GM23338 (cell line): ENCODE measurements around the gene VDR. TPM values are rescaled to one million over a fixed set of nuclear protein-coding genes. Genes with fewer than 3 reads are reported as not detected.

Experiments
- ATAC-seq: fragments of 200-7000 bp; cut with Tn5 transposase; 3 replicates; pipeline ENCODE4 v1.9.1; 2020
- DNase-seq: peaks from one replicate; pipeline ENCODE4 v3.0.0-alpha.2; 2015; ENCODE audit warnings: low spot score
- H2AFZ ChIP-seq: fragments of 200-600 bp; sonication (generic); 2 replicates; pipeline ENCODE4 v1.8.0; 2016; ENCODE audit warnings: antibody characterized with exemption, mild to moderate bottlenecking, moderate library complexity
- H3F3A ChIP-seq: fragments of 200-600 bp; sonication (generic); replicated peaks from 2 replicates; pipeline ENCODE4 v1.8.0; 2017; ENCODE audit warnings: antibody characterized with exemption, mixed run types, low read depth
- H3K27ac ChIP-seq: fragments of 200-600 bp; sonication (generic); 2 replicates; pipeline ENCODE4 v1.6.1; 2016; ENCODE audit warnings: low read depth
- H3K27me3 ChIP-seq: fragments of 200-600 bp; sonication (generic); 2 replicates; pipeline ENCODE4 v1.8.0; 2016; ENCODE audit warnings: mild to moderate bottlenecking, mixed run types, moderate library complexity; ENCODE audit not compliant: insufficient read depth
- H3K36me3 ChIP-seq: fragments of 200-600 bp; sonication (generic); 2 replicates; pipeline ENCODE4 v1.8.0; 2016; ENCODE audit warnings: mild to moderate bottlenecking; ENCODE audit not compliant: insufficient read depth
- H3K4me1 ChIP-seq: fragments of 200-600 bp; sonication (generic); 2 replicates; pipeline ENCODE4 v1.8.0; 2016; ENCODE audit warnings: mild to moderate bottlenecking, moderate library complexity; ENCODE audit not compliant: insufficient read depth
- H3K4me2 ChIP-seq: fragments of 200-600 bp; sonication (generic); 2 replicates; pipeline ENCODE4 v1.7.1; 2017; ENCODE audit warnings: mixed run types
- H3K4me3 ChIP-seq: fragments of 200-600 bp; sonication (generic); 2 replicates; pipeline ENCODE4 v1.6.1; 2016; ENCODE audit warnings: mixed run types
- H3K79me2 ChIP-seq: fragments of 200-600 bp; sonication (generic); replicated peaks from 2 replicates; pipeline ENCODE4 v1.8.0; 2017; ENCODE audit warnings: mild to moderate bottlenecking; ENCODE audit not compliant: insufficient read depth
- H3K9me2 ChIP-seq: fragments of 200-600 bp; sonication (generic); 2 replicates; pipeline ENCODE4 v1.8.0; 2017; ENCODE audit not compliant: insufficient read depth
- H4K20me1 ChIP-seq: fragments of 200-600 bp; sonication (generic); replicated peaks from 2 replicates; pipeline ENCODE4 v1.8.0; 2017; ENCODE audit warnings: mild to moderate bottlenecking; ENCODE audit not compliant: insufficient read depth
- H3K27ac Mint-ChIP-seq: 2 replicates; pipeline ENCODE4 v1.8.0; 2020; ENCODE audit warnings: inconsistent platforms, mild to moderate bottlenecking, moderate library complexity, mixed read lengths
- H3K27me3 Mint-ChIP-seq: 3 replicates; pipeline ENCODE4 v1.8.0; 2022; ENCODE audit warnings: low read depth, mild to moderate bottlenecking, moderate library complexity, mixed read lengths, inconsistent platforms; ENCODE audit not compliant: insufficient read depth, poor library complexity
- H3K36me3 Mint-ChIP-seq: 3 replicates; pipeline ENCODE4 v1.8.0; 2021; ENCODE audit warnings: low read depth, mild to moderate bottlenecking, inconsistent platforms, moderate library complexity, mixed read lengths
- H3K4me1 Mint-ChIP-seq: 3 replicates; pipeline ENCODE4 v1.8.0; 2020; ENCODE audit warnings: mild to moderate bottlenecking, inconsistent platforms, mixed read lengths
- H3K4me3 Mint-ChIP-seq: 3 replicates; pipeline ENCODE4 v1.8.0; 2021; ENCODE audit warnings: moderate library complexity, mild to moderate bottlenecking, inconsistent platforms, mixed read lengths
- H3K9me3 Mint-ChIP-seq: 3 replicates; pipeline ENCODE4 v1.8.0; 2020; ENCODE audit warnings: moderate library complexity, mild to moderate bottlenecking, inconsistent platforms, mixed read lengths
- CREB1 ChIP-seq: fragments of 250-450 bp; sonication (Bioruptor Pico); IDR thresholded peaks from 2 replicates; pipeline ENCODE4 v1.5.0; 2020; ENCODE audit warnings: low read depth, mild to moderate bottlenecking, moderate library complexity
- CTCF ChIP-seq, 2 experiments: fragments of 200-600 bp in 1 of 2; sonication (generic) in 1 of 2; conservative IDR thresholded peaks; 2 replicates each; pipeline versions ENCODE4 v1.5.1 to v1.6.1; 2016 to 2017; ENCODE audit warnings: antibody characterized with exemption in 2 of 2, low read depth in 2 of 2, mild to moderate bottlenecking in 2 of 2, moderate library complexity in 1 of 2
- EZH2 ChIP-seq: fragments of 200-600 bp; sonication (generic); IDR thresholded peaks from one replicate; pipeline ENCODE4 v1.8.0; 2017; ENCODE audit warnings: antibody characterized with exemption, mild to moderate bottlenecking, low read depth; ENCODE audit not compliant: unreplicated experiment
- EZH2phosphoT487 ChIP-seq: fragments of 200-600 bp; sonication (generic); IDR thresholded peaks from one replicate; pipeline ENCODE4 v1.8.1; 2018; ENCODE audit warnings: antibody characterized with exemption; ENCODE audit not compliant: unreplicated experiment
- JUNB ChIP-seq: IDR thresholded peaks from one replicate; pipeline ENCODE4 v1.6.1; 2016; ENCODE audit warnings: antibody characterized with exemption; ENCODE audit not compliant: unreplicated experiment
- NANOG ChIP-seq: IDR thresholded peaks from 2 replicates; pipeline ENCODE4 v1.6.1; 2016; ENCODE audit warnings: antibody characterized with exemption, borderline replicate concordance
- REST ChIP-seq: IDR thresholded peaks from one replicate; pipeline ENCODE4 v1.6.1; 2018; ENCODE audit warnings: antibody characterized with exemption; ENCODE audit not compliant: unreplicated experiment
- STAT1 ChIP-seq: IDR thresholded peaks from one replicate; pipeline ENCODE4 v1.6.1; 2016; ENCODE audit warnings: antibody characterized with exemption; ENCODE audit not compliant: unreplicated experiment
- ZNF114 ChIP-seq: fragments of 250-450 bp; sonication (Bioruptor Pico); IDR thresholded peaks from 2 replicates; pipeline ENCODE4 v1.5.0; 2020; ENCODE audit warnings: mild to moderate bottlenecking, moderate library complexity
- polyA plus RNA-seq: library from polyadenylated mRNA; unstranded; fragments of >200 nt; fragmentation: Nextera tagmentation; extraction: Ambion mirVana; gene quantifications from 2 replicates; pipeline ENCODE4 v1.2.1, GENCODE V29; 2016
- total RNA-seq: library from RNA; depleted of rRNA; stranded (reverse); fragments of >200 nt; shearing (Covaris generic); gene quantifications from 2 replicates; pipeline ENCODE4 v1.2.3, GENCODE V29; 2014

Gene VDR
- total and polyA plus RNA-seq, 2 experiments from 2014 or later, result 0.37 to 1.4 TPM

- H3K27me3 ChIP-seq, result peaks cover 57% of the 10 kb centered on the region
- TF ChIP-seq EZH2phosphoT487 (no peak), CTCF (conservative IDR thresholded peaks at IDR 0.05; ENCODE audit: low read depth in 2 of 2) (peak in 1 of 2 experiments; percentile 26; a peak in 2 of 4 replicates), CREB1 (no peak)
- Mint-ChIP-seq H3K27me3 (peaks cover 48% of the 10 kb centered on the region), H3K9me3 (no peaks in the 10 kb centered on the region), H3K4me1 (peaks cover 16% of the 10 kb centered on the region; the same call in 2 of the 3 replicates), H3K4me3 (peak overlapping the region; percentile 69), H3K36me3 (no peaks in the 10 kb centered on the region), H3K27ac (no peak overlapping the region)
- peak overlapping the region; percentile 88; the same call in 1 of the 2 replicates for H2AFZ ChIP-seq
- H3K27ac ChIP-seq, result no peak overlapping the region
- H4K20me1 ChIP-seq, result no peaks in the 10 kb centered on the region
- peak overlapping the region; percentile 81 for H3K4me3 ChIP-seq
- no peaks in the 10 kb centered on the region for H3K9me2 ChIP-seq
- H3K36me3 ChIP-seq, result no peaks in the 10 kb centered on the region
- H3F3A ChIP-seq, result 0 out of 2 replicates have a peak, but pooled peaks cover 3% of the 10 kb centered on the region
- DNase-seq (peak; percentile 20), ATAC-seq (no peak)
- H3K4me2 ChIP-seq, result peak overlapping the region; percentile 77
- H3K79me2 ChIP-seq, result no peaks in the 10 kb centered on the region
- peaks cover 10% of the 10 kb centered on the region; the same call in 1 of the 2 replicates for H3K4me1 ChIP-seq
These were observed 674 bp downstream of the VDR start for GRCh38 chr12:47903927-47904712.

GRCh38 chr12:47903151-47903611 is 1.6 kb downstream of the VDR start:
- H3K79me2 ChIP-seq, result no peaks in the 10 kb centered on the region
- no peak for DNase-seq
- no peak overlapping the region; the same call in 2 of the 3 replicates for H3K4me3 Mint-ChIP-seq
- no peak overlapping the region for H3K27ac Mint-ChIP-seq
- H3K36me3 ChIP-seq, result no peaks in the 10 kb centered on the region
- H3K9me3 Mint-ChIP-seq, result no peaks in the 10 kb centered on the region
- no peak overlapping the region for H3K4me3 ChIP-seq
- no peak for ATAC-seq
- no peaks in the 10 kb centered on the region for H3K9me2 ChIP-seq
- no peaks in the 10 kb centered on the region for H4K20me1 ChIP-seq
- H2AFZ ChIP-seq, result no peak overlapping the region
- H3K4me1 Mint-ChIP-seq, result peaks cover 16% of the 10 kb centered on the region; the same call in 2 of the 3 replicates
- H3K4me1 ChIP-seq, result peaks cover 10% of the 10 kb centered on the region; the same call in 1 of the 2 replicates
- H3F3A ChIP-seq, result 0 out of 2 replicates have a peak, but pooled peaks cover 3% of the 10 kb centered on the region
- H3K27ac ChIP-seq, result no peak overlapping the region
- peaks cover 56% of the 10 kb centered on the region for H3K27me3 ChIP-seq
- peaks cover 45% of the 10 kb centered on the region for H3K27me3 Mint-ChIP-seq
- no peaks in the 10 kb centered on the region for H3K36me3 Mint-ChIP-seq
- H3K4me2 ChIP-seq, result no peak overlapping the region
- TF ChIP-seq CREB1 (no peak), STAT1 (no peak), EZH2phosphoT487 (no peak), EZH2 (no peak), ZNF114 (CRISPR knock-in tag) (no peak), JUNB (no peak), NANOG (no peak), REST (no peak)
